ENCODE measurements around the gene RRAGD.
"Not testable (repeated sequence)": the region's sequence is repeated elsewhere in the genome, so short reads cannot be mapped to it uniquely, and the experiment has no call there.

The RRAGD gene

GRCh38 chr6:89398762-89399525 lies 13.1 kb downstream of the RRAGD start:
- Histone ChIP-seq H3K4me3 (ENCODE audit: insufficient read depth, low read depth, low read length) (no peak overlapping the region), H3K9me3 (ENCODE audit: control insufficient read depth, low read length) (no peaks in the 10 kb centered on the region), H3K36me3 (ENCODE audit: control insufficient read depth, insufficient read depth, low read length) (no peaks in the 10 kb centered on the region), H3K27ac (ENCODE audit: insufficient read depth, low read depth, low read length, poor library complexity, severe bottlenecking) (no peak overlapping the region), H3K4me1 (ENCODE audit: control insufficient read depth, insufficient read depth, low read length) (no peaks in the 10 kb centered on the region), H3K27me3 (ENCODE audit: control insufficient read depth, insufficient read depth, low read length, poor library complexity, severe bottlenecking) (no peaks in the 10 kb centered on the region)
- 94 to 96% methylated on average over 6 to 7 of the region's 7 CpGs for WGBS, 2 experiments

GRCh38 chr6:89397884-89398283 lies 14.2 kb downstream of the RRAGD start:
- not testable (repeated sequence) for H3K9me3 ChIP-seq (ENCODE audit: control insufficient read depth, low read length); H3K4me1 ChIP-seq (ENCODE audit: control insufficient read depth, insufficient read depth, low read length); H3K27ac ChIP-seq (ENCODE audit: insufficient read depth, low read depth, low read length, poor library complexity, severe bottlenecking); H3K36me3 ChIP-seq (ENCODE audit: control insufficient read depth, insufficient read depth, low read length); H3K4me3 ChIP-seq (ENCODE audit: insufficient read depth, low read depth, low read length); H3K27me3 ChIP-seq (ENCODE audit: control insufficient read depth, insufficient read depth, low read length, poor library complexity, severe bottlenecking)
- WGBS, 2 experiments, result 79 to 82% methylated on average over 4 of the region's 4 CpGs

- H3K36me3 ChIP-seq (ENCODE audit: control insufficient read depth, insufficient read depth, low read length), result no peaks in the 10 kb centered on the region
- no peak overlapping the region for H3K4me3 ChIP-seq (ENCODE audit: insufficient read depth, low read depth, low read length)
- H3K4me1 ChIP-seq (ENCODE audit: control insufficient read depth, insufficient read depth, low read length), result no peaks in the 10 kb centered on the region
- no peaks in the 10 kb centered on the region for H3K9me3 ChIP-seq (ENCODE audit: control insufficient read depth, low read length)
- H3K27me3 ChIP-seq (ENCODE audit: control insufficient read depth, insufficient read depth, low read length, poor library complexity, severe bottlenecking), result no peaks in the 10 kb centered on the region
- no peak overlapping the region for H3K27ac ChIP-seq (ENCODE audit: insufficient read depth, low read depth, low read length, poor library complexity, severe bottlenecking)
- 86 to 100% methylated on average over 1 of the region's 1 CpG for WGBS, 2 experiments
These were observed 18.4 kb downstream of the RRAGD start for GRCh38 chr6:89393659-89394058.

GRCh38 chr6:89392823-89393222 lies 19.2 kb downstream of the RRAGD start:
- H3K27me3 ChIP-seq (ENCODE audit: control insufficient read depth, insufficient read depth, low read length, poor library complexity, severe bottlenecking), result no peaks in the 10 kb centered on the region
- peaks cover 1% of the 10 kb centered on the region for H3K4me1 ChIP-seq (ENCODE audit: control insufficient read depth, insufficient read depth, low read length)
- no peaks in the 10 kb centered on the region for H3K9me3 ChIP-seq (ENCODE audit: control insufficient read depth, low read length)
- no peak overlapping the region for H3K4me3 ChIP-seq (ENCODE audit: insufficient read depth, low read depth, low read length)
- no peak overlapping the region for H3K27ac ChIP-seq (ENCODE audit: insufficient read depth, low read depth, low read length, poor library complexity, severe bottlenecking)
- no peaks in the 10 kb centered on the region for H3K36me3 ChIP-seq (ENCODE audit: control insufficient read depth, insufficient read depth, low read length)

GRCh38 chr6:89388846-89389245 lies 23.2 kb downstream of the RRAGD start:
- H3K36me3 ChIP-seq (ENCODE audit: control insufficient read depth, insufficient read depth, low read length), result no peaks in the 10 kb centered on the region
- 91 to 94% methylated on average over 6 of the region's 6 CpGs for WGBS, 2 experiments
- no peaks in the 10 kb centered on the region for H3K27me3 ChIP-seq (ENCODE audit: control insufficient read depth, insufficient read depth, low read length, poor library complexity, severe bottlenecking)
- H3K4me1 ChIP-seq (ENCODE audit: control insufficient read depth, insufficient read depth, low read length), result peaks cover 6% of the 10 kb centered on the region
- no peaks in the 10 kb centered on the region for H3K9me3 ChIP-seq (ENCODE audit: control insufficient read depth, low read length)
- H3K27ac ChIP-seq (ENCODE audit: insufficient read depth, low read depth, low read length, poor library complexity, severe bottlenecking), result no peak overlapping the region
- no peak overlapping the region for H3K4me3 ChIP-seq (ENCODE audit: insufficient read depth, low read depth, low read length)

GRCh38 chr6:89387516-89388201 lies 24.4 kb downstream of the RRAGD start:
- Histone ChIP-seq H3K36me3 (ENCODE audit: control insufficient read depth, insufficient read depth, low read length) (no peaks in the 10 kb centered on the region), H3K4me3 (ENCODE audit: insufficient read depth, low read depth, low read length) (no peak overlapping the region), H3K4me1 (ENCODE audit: control insufficient read depth, insufficient read depth, low read length) (peaks cover 6% of the 10 kb centered on the region), H3K9me3 (ENCODE audit: control insufficient read depth, low read length) (no peaks in the 10 kb centered on the region), H3K27ac (ENCODE audit: insufficient read depth, low read depth, low read length, poor library complexity, severe bottlenecking) (no peak overlapping the region), H3K27me3 (ENCODE audit: control insufficient read depth, insufficient read depth, low read length, poor library complexity, severe bottlenecking) (no peaks in the 10 kb centered on the region)
- WGBS, 2 experiments, result 93 to 97% methylated on average over 9 of the region's 9 CpGs

GRCh38 chr6:89386917-89387491 lies 25.1 kb downstream of the RRAGD start:
- H3K4me3 ChIP-seq (ENCODE audit: insufficient read depth, low read depth, low read length), result no peak overlapping the region
- no peak overlapping the region for H3K27ac ChIP-seq (ENCODE audit: insufficient read depth, low read depth, low read length, poor library complexity, severe bottlenecking)
- no peaks in the 10 kb centered on the region for H3K27me3 ChIP-seq (ENCODE audit: control insufficient read depth, insufficient read depth, low read length, poor library complexity, severe bottlenecking)
- H3K4me1 ChIP-seq (ENCODE audit: control insufficient read depth, insufficient read depth, low read length), result peaks cover 6% of the 10 kb centered on the region
- 90 to 92% methylated on average over 6 of the region's 6 CpGs for WGBS, 2 experiments
- H3K9me3 ChIP-seq (ENCODE audit: control insufficient read depth, low read length), result no peaks in the 10 kb centered on the region
- H3K36me3 ChIP-seq (ENCODE audit: control insufficient read depth, insufficient read depth, low read length), result no peaks in the 10 kb centered on the region

GRCh38 chr6:89385846-89386245 lies 26.2 kb downstream of the RRAGD start:
- H3K4me1 ChIP-seq (ENCODE audit: control insufficient read depth, insufficient read depth, low read length), result peaks cover 6% of the 10 kb centered on the region
- H3K9me3 ChIP-seq (ENCODE audit: control insufficient read depth, low read length), result no peaks in the 10 kb centered on the region
- no peaks in the 10 kb centered on the region for H3K27me3 ChIP-seq (ENCODE audit: control insufficient read depth, insufficient read depth, low read length, poor library complexity, severe bottlenecking)
- H3K4me3 ChIP-seq (ENCODE audit: insufficient read depth, low read depth, low read length), result no peak overlapping the region
- no peaks in the 10 kb centered on the region for H3K36me3 ChIP-seq (ENCODE audit: control insufficient read depth, insufficient read depth, low read length)
- 97% methylated on average over 7 of the region's 7 CpGs for WGBS, 2 experiments
- H3K27ac ChIP-seq (ENCODE audit: insufficient read depth, low read depth, low read length, poor library complexity, severe bottlenecking), result no peak overlapping the region

GRCh38 chr6:89385156-89385667 lies 26.9 kb downstream of the RRAGD start:
- H3K27me3 ChIP-seq (ENCODE audit: control insufficient read depth, insufficient read depth, low read length, poor library complexity, severe bottlenecking), result no peaks in the 10 kb centered on the region
- H3K4me1 ChIP-seq (ENCODE audit: control insufficient read depth, insufficient read depth, low read length), result peaks cover 6% of the 10 kb centered on the region
- no peak overlapping the region for H3K4me3 ChIP-seq (ENCODE audit: insufficient read depth, low read depth, low read length)
- WGBS, 2 experiments, result 88 to 90% methylated on average over 4 to 5 of the region's 5 CpGs
- H3K27ac ChIP-seq (ENCODE audit: insufficient read depth, low read depth, low read length, poor library complexity, severe bottlenecking), result no peak overlapping the region
- H3K36me3 ChIP-seq (ENCODE audit: control insufficient read depth, insufficient read depth, low read length), result no peaks in the 10 kb centered on the region
- no peaks in the 10 kb centered on the region for H3K9me3 ChIP-seq (ENCODE audit: control insufficient read depth, low read length)

- Histone ChIP-seq H3K27ac (ENCODE audit: insufficient read depth, low read depth, low read length, poor library complexity, severe bottlenecking) (no peak overlapping the region), H3K4me3 (ENCODE audit: insufficient read depth, low read depth, low read length) (no peak overlapping the region), H3K27me3 (ENCODE audit: control insufficient read depth, insufficient read depth, low read length, poor library complexity, severe bottlenecking) (no peaks in the 10 kb centered on the region), H3K36me3 (ENCODE audit: control insufficient read depth, insufficient read depth, low read length) (no peaks in the 10 kb centered on the region), H3K4me1 (ENCODE audit: control insufficient read depth, insufficient read depth, low read length) (no peaks in the 10 kb centered on the region), H3K9me3 (ENCODE audit: control insufficient read depth, low read length) (no peaks in the 10 kb centered on the region)
- WGBS, 2 experiments, result 92 to 93% methylated on average over 2 of the region's 2 CpGs
These were observed 31.0 kb downstream of the RRAGD start for GRCh38 chr6:89381031-89381430.
